ENCODE results near the gene KLB. TPM values are rescaled to one million over a fixed set of nuclear protein-coding genes. Genes with fewer than 3 reads are reported as not detected.
"Not testable (repeated sequence)": the region's sequence is repeated elsewhere in the genome, so short reads cannot be mapped to it uniquely, and the experiment has no call there.

The KLB gene
- total and polyA plus RNA-seq, 4 donors, result 0.06 to 0.45 (median 0.32) TPM

GRCh38 chr4:39415678-39416283 is 9.1 kb downstream of the KLB start:
- no peak for DNase-seq (ENCODE audit: low read depth in 4 of 6, low spot score in 6 of 6)
- Histone ChIP-seq H3K4me3 (ENCODE audit: low read depth, low read length) (no peak overlapping the region), H3K27ac (ENCODE audit: low read depth, low read length) (no peak overlapping the region), H3K4me1 (ENCODE audit: control insufficient read depth, insufficient read depth, low read length) (no peaks in the 10 kb centered on the region), H3K36me3 (ENCODE audit: control insufficient read depth, insufficient read depth, low read length) (no peaks in the 10 kb centered on the region), H3K27me3 (ENCODE audit: control insufficient read depth, insufficient read depth, low read length) (no peaks in the 10 kb centered on the region), H3K9me3 (ENCODE audit: control insufficient read depth, insufficient read depth, low read length) (no peaks in the 10 kb centered on the region)
- no CpG with 5 or more reads among the region's 2 CpGs for WGBS (ENCODE audit: insufficient coverage)

GRCh38 chr4:39422247-39422646 is 15.5 kb downstream of the KLB start:
- H3K36me3 ChIP-seq (ENCODE audit: control insufficient read depth, insufficient read depth, low read length), result no peaks in the 10 kb centered on the region
- H3K9me3 ChIP-seq (ENCODE audit: control insufficient read depth, insufficient read depth, low read length), result no peaks in the 10 kb centered on the region
- H3K27me3 ChIP-seq (ENCODE audit: control insufficient read depth, insufficient read depth, low read length), result no peaks in the 10 kb centered on the region
- no peak overlapping the region for H3K27ac ChIP-seq (ENCODE audit: low read depth, low read length)
- no peaks in the 10 kb centered on the region for H3K4me1 ChIP-seq (ENCODE audit: control insufficient read depth, insufficient read depth, low read length)
- no peak for DNase-seq (ENCODE audit: low read depth in 4 of 6, low spot score in 6 of 6)
- no peak overlapping the region for H3K4me3 ChIP-seq (ENCODE audit: low read depth, low read length)
- no CpG with 5 or more reads among the region's 3 CpGs for whole genome bisulfite sequencing (ENCODE audit: insufficient coverage)

- H3K27me3 ChIP-seq (ENCODE audit: control insufficient read depth, insufficient read depth, low read length); H3K27ac ChIP-seq (ENCODE audit: low read depth, low read length); H3K4me3 ChIP-seq (ENCODE audit: low read depth, low read length); H3K9me3 ChIP-seq (ENCODE audit: control insufficient read depth, insufficient read depth, low read length); H3K36me3 ChIP-seq (ENCODE audit: control insufficient read depth, insufficient read depth, low read length); H3K4me1 ChIP-seq (ENCODE audit: control insufficient read depth, insufficient read depth, low read length); DNase-seq (ENCODE audit: low read depth in 4 of 6, low spot score in 6 of 6): not testable (repeated sequence)
- WGBS (ENCODE audit: insufficient coverage), result 80% methylated on average over 1 of the region's 1 CpG
Observed at GRCh38 chr4:39425297-39425696, 18.6 kb downstream of the KLB start.

- H3K9me3 ChIP-seq (ENCODE audit: control insufficient read depth, insufficient read depth, low read length), result no peaks in the 10 kb centered on the region
- H3K27me3 ChIP-seq (ENCODE audit: control insufficient read depth, insufficient read depth, low read length), result no peaks in the 10 kb centered on the region
- H3K36me3 ChIP-seq (ENCODE audit: control insufficient read depth, insufficient read depth, low read length), result no peaks in the 10 kb centered on the region
- no peak overlapping the region for H3K27ac ChIP-seq (ENCODE audit: low read depth, low read length)
- no peak overlapping the region for H3K4me3 ChIP-seq (ENCODE audit: low read depth, low read length)
- no peaks in the 10 kb centered on the region for H3K4me1 ChIP-seq (ENCODE audit: control insufficient read depth, insufficient read depth, low read length)
- no CpG with 5 or more reads among the region's 1 CpG for WGBS (ENCODE audit: insufficient coverage)
- no peak for DNase-seq (ENCODE audit: low read depth in 4 of 6, low spot score in 6 of 6)
Observed at GRCh38 chr4:39426728-39427127, 20.0 kb downstream of the KLB start.

GRCh38 chr4:39427520-39428114 is 20.9 kb downstream of the KLB start:
- WGBS (ENCODE audit: insufficient coverage), result 67% methylated on average over 3 of the region's 10 CpGs
- DNase-seq (ENCODE audit: low read depth in 4 of 6, low spot score in 6 of 6), result no peak
- H3K4me1 ChIP-seq (ENCODE audit: control insufficient read depth, insufficient read depth, low read length), result no peaks in the 10 kb centered on the region
- no peaks in the 10 kb centered on the region for H3K9me3 ChIP-seq (ENCODE audit: control insufficient read depth, insufficient read depth, low read length)
- H3K4me3 ChIP-seq (ENCODE audit: low read depth, low read length), result no peak overlapping the region
- H3K36me3 ChIP-seq (ENCODE audit: control insufficient read depth, insufficient read depth, low read length), result no peaks in the 10 kb centered on the region
- no peaks in the 10 kb centered on the region for H3K27me3 ChIP-seq (ENCODE audit: control insufficient read depth, insufficient read depth, low read length)
- H3K27ac ChIP-seq (ENCODE audit: low read depth, low read length), result no peak overlapping the region

GRCh38 chr4:39429476-39430334 is 23.0 kb downstream of the KLB start:
- WGBS (ENCODE audit: insufficient coverage), result 50% methylated on average over 2 of the region's 4 CpGs
- H3K9me3 ChIP-seq (ENCODE audit: control insufficient read depth, insufficient read depth, low read length), result no peaks in the 10 kb centered on the region
- H3K27me3 ChIP-seq (ENCODE audit: control insufficient read depth, insufficient read depth, low read length), result no peaks in the 10 kb centered on the region
- H3K36me3 ChIP-seq (ENCODE audit: control insufficient read depth, insufficient read depth, low read length), result no peaks in the 10 kb centered on the region
- no peak overlapping the region for H3K4me3 ChIP-seq (ENCODE audit: low read depth, low read length)
- no peak overlapping the region for H3K27ac ChIP-seq (ENCODE audit: low read depth, low read length)
- H3K4me1 ChIP-seq (ENCODE audit: control insufficient read depth, insufficient read depth, low read length), result no peaks in the 10 kb centered on the region
- DNase-seq (ENCODE audit: low read depth in 4 of 6, low spot score in 6 of 6), result no peak

GRCh38 chr4:39433878-39434492 is 27.3 kb downstream of the KLB start:
- DNase-seq (ENCODE audit: low read depth in 4 of 6, low spot score in 6 of 6), result no peak
- 91% methylated on average over 4 of the region's 11 CpGs for WGBS (ENCODE audit: insufficient coverage)
- Histone ChIP-seq H3K27ac (ENCODE audit: low read depth, low read length) (no peak overlapping the region), H3K9me3 (ENCODE audit: control insufficient read depth, insufficient read depth, low read length) (no peaks in the 10 kb centered on the region), H3K36me3 (ENCODE audit: control insufficient read depth, insufficient read depth, low read length) (no peaks in the 10 kb centered on the region), H3K4me3 (ENCODE audit: low read depth, low read length) (no peak overlapping the region), H3K4me1 (ENCODE audit: control insufficient read depth, insufficient read depth, low read length) (no peaks in the 10 kb centered on the region), H3K27me3 (ENCODE audit: control insufficient read depth, insufficient read depth, low read length) (no peaks in the 10 kb centered on the region)

- Histone ChIP-seq H3K27ac (ENCODE audit: low read depth, low read length) (no peak overlapping the region), H3K4me3 (ENCODE audit: low read depth, low read length) (no peak overlapping the region), H3K4me1 (ENCODE audit: control insufficient read depth, insufficient read depth, low read length) (no peaks in the 10 kb centered on the region), H3K9me3 (ENCODE audit: control insufficient read depth, insufficient read depth, low read length) (no peaks in the 10 kb centered on the region), H3K36me3 (ENCODE audit: control insufficient read depth, insufficient read depth, low read length) (no peaks in the 10 kb centered on the region), H3K27me3 (ENCODE audit: control insufficient read depth, insufficient read depth, low read length) (no peaks in the 10 kb centered on the region)
- no peak for DNase-seq (ENCODE audit: low read depth in 4 of 6, low spot score in 6 of 6)
- 57% methylated on average over 5 of the region's 7 CpGs for WGBS (ENCODE audit: insufficient coverage)
Observed at GRCh38 chr4:39435659-39436563, 29.2 kb downstream of the KLB start.

GRCh38 chr4:39441593-39441992 is 34.9 kb downstream of the KLB start:
- no peaks in the 10 kb centered on the region for H3K27me3 ChIP-seq (ENCODE audit: control insufficient read depth, insufficient read depth, low read length)
- no peak overlapping the region for H3K27ac ChIP-seq (ENCODE audit: low read depth, low read length)
- WGBS (ENCODE audit: insufficient coverage), result no CpG with 5 or more reads among the region's 2 CpGs
- H3K9me3 ChIP-seq (ENCODE audit: control insufficient read depth, insufficient read depth, low read length), result no peaks in the 10 kb centered on the region
- peaks cover 3% of the 10 kb centered on the region for H3K4me1 ChIP-seq (ENCODE audit: control insufficient read depth, insufficient read depth, low read length)
- H3K4me3 ChIP-seq (ENCODE audit: low read depth, low read length), result no peak overlapping the region
- no peak for DNase-seq (ENCODE audit: low read depth in 4 of 6, low spot score in 6 of 6)
- H3K36me3 ChIP-seq (ENCODE audit: control insufficient read depth, insufficient read depth, low read length), result peaks cover 2% of the 10 kb centered on the region

All from spinal cord (tissue), 10 donors.